NT2/D1 (cell line): ENCODE data around the gene IPO9.

Experiments used
- DNase-seq: peaks from one replicate; pipeline ENCODE4 v3.0.0-alpha.2; 2011; ENCODE audit warnings: low read depth, low spot score
- H3K27me3 ChIP-seq: 2 replicates; pipeline ENCODE4 v1.6.0; 2011; ENCODE audit warnings: mild to moderate bottlenecking; ENCODE audit not compliant: insufficient read length, insufficient read depth
- H3K36me3 ChIP-seq: 2 replicates; pipeline ENCODE4 v1.6.1; 2011; ENCODE audit warnings: mild to moderate bottlenecking, low read length, mixed read lengths; ENCODE audit not compliant: insufficient read depth, insufficient read length
- H3K4me1 ChIP-seq: 2 replicates; pipeline ENCODE4 v1.5.1; 2011; ENCODE audit not compliant: insufficient read depth, insufficient read length
- H3K4me3 ChIP-seq: 2 replicates; pipeline ENCODE4 v1.5.1; 2011; ENCODE audit warnings: low read depth; ENCODE audit not compliant: insufficient read length
- H3K9ac ChIP-seq: 2 replicates; pipeline ENCODE4 v1.6.0; 2011; ENCODE audit warnings: low read depth; ENCODE audit not compliant: insufficient read length
- H3K9me3 ChIP-seq: 2 replicates; pipeline ENCODE4 v1.5.1; 2011; ENCODE audit warnings: mild to moderate bottlenecking, low read length; ENCODE audit not compliant: insufficient read depth
- SUZ12 ChIP-seq: IDR thresholded peaks from 2 replicates; pipeline ENCODE4 v1.6.1; 2011; ENCODE audit not compliant: insufficient read length, insufficient read depth; ENCODE audit errors: extremely low read depth
- YY1 ChIP-seq: IDR thresholded peaks from 2 replicates; pipeline ENCODE4 v1.6.1; 2011; ENCODE audit not compliant: insufficient read length, insufficient read depth
- ZNF274 ChIP-seq: IDR thresholded peaks from 2 replicates; pipeline ENCODE4 v1.6.1; 2011; ENCODE audit warnings: mild to moderate bottlenecking, low read depth, low read length

The IPO9 gene

DNA sequence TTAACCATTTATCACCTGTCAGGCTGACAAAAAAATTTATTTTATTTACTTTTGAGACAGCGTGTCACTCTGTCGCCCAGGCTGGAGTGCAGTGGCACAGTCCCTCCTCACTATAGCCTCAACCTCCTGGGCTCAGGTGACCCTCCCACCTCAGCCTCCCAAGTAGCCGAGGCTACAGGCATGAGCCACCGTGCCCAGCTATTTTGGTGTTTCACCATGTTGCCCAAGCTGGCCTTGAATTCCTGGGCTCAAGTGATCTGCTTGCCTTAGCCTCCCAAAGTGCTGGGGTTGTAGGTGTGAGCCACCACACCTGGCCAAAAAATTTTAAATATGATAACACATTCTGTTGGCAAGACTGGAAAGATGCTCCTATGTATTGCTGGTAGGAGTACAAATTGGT lies 11.1 kb downstream of the IPO9 start:
- no peaks in the 10 kb centered on the region for H3K27me3 ChIP-seq
- TF ChIP-seq YY1 (no peak), ZNF274 (no peak), SUZ12 (no peak)
- H3K4me1 ChIP-seq = peaks cover 4% of the 10 kb centered on the region
- H3K36me3 ChIP-seq = peaks cover 33% of the 10 kb centered on the region
- no peak for DNase-seq
- H3K9ac ChIP-seq = no peak overlapping the region
- H3K9me3 ChIP-seq = no peaks in the 10 kb centered on the region
- H3K4me3 ChIP-seq = no peak overlapping the region

DNA sequence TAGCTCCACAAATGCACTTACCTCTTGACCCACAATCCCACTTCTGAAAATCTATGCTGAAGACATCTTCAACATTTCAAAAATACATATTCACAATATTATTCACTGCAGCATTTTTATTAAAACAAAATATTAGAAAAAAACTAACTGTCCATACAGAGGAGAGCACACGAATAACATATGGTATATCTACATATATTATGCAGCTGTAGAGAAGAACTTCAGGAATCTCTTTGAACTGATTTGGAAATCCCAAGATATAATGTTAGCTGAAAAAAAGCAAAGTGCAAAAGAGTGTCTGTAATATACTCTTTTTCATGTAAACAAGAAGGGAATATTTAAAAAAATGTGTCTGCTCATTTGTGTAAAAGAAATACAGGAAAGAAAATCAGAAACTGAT lies 11.5 kb downstream of the IPO9 start:
- Histone ChIP-seq H3K4me3 (no peak overlapping the region), H3K9ac (no peak overlapping the region), H3K27me3 (no peaks in the 10 kb centered on the region), H3K4me1 (peaks cover 4% of the 10 kb centered on the region), H3K9me3 (no peaks in the 10 kb centered on the region), H3K36me3 (peaks cover 29% of the 10 kb centered on the region)
- TF ChIP-seq YY1 = no peak
- TF ChIP-seq ZNF274 = no peak
- TF ChIP-seq SUZ12 = no peak
- no peak for DNase-seq

DNA sequence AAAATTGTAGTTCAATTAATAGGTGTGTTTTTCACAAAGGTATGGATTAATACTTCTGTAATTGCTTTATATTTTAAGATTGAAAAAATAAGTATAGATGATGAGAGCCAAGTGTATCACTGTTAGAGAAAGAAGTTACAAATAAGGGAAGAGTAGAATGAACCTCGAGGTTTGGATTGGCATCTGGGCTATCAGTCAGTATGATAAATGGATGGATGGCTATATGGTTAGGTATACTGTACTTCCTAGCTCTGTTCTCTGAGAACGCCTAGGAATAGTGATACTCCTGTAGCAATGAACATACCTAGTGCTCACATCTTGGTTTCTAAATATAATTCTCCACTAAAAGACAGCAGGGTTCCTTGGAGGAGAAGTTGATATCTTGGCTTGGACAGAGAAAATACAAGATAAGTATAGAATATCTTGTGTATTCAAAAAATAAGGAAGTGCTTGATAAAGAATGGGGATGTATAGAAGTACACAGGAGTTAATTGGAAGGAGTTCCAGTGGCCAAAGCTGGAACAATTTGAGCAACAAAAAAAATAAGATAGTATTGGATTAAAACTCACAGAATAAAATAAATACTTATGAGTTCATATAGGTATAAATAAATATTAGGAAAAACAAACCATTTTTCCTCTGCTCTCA lies 12.4 kb downstream of the IPO9 start:
- H3K36me3 ChIP-seq = peaks cover 23% of the 10 kb centered on the region
- no peak for DNase-seq
- no peak overlapping the region for H3K4me3 ChIP-seq
- peaks cover 4% of the 10 kb centered on the region for H3K4me1 ChIP-seq
- TF ChIP-seq SUZ12 (no peak), ZNF274 (no peak), YY1 (no peak)
- H3K9me3 ChIP-seq = no peaks in the 10 kb centered on the region
- no peak overlapping the region for H3K9ac ChIP-seq
- no peaks in the 10 kb centered on the region for H3K27me3 ChIP-seq

DNA sequence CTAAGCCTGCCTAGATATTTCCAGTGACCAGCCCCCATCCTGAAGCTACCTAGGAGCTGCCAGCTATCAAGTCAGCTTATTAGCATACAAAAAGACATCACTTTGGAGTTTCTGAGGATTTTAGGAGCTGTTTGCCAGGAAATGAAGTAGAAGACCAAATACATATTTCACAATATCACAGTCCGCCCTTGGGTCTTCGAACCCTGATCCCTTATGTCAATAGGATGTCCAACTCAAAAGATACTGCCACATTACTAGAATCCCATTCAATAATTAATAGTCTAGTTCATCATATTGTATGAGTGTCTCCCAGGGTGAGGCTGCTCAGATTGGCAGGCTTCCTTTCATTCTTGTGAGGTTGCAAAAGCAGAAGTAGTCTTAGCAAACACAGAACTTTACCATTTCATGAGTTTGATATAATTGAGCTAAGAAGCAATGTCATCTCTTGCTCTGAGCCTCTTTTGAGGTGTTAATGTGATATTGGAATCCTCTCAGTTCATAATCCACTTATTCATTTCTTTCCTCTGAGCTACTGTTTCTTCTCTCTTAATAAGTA lies 13.6 kb downstream of the IPO9 start:
- no peak for TF ChIP-seq ZNF274
- no peak for TF ChIP-seq SUZ12
- no peak for TF ChIP-seq YY1
- Histone ChIP-seq H3K4me1 (peaks cover 4% of the 10 kb centered on the region), H3K9ac (no peak overlapping the region), H3K36me3 (peaks cover 23% of the 10 kb centered on the region), H3K27me3 (no peaks in the 10 kb centered on the region), H3K4me3 (no peak overlapping the region), H3K9me3 (no peaks in the 10 kb centered on the region)
- no peak for DNase-seq

DNA sequence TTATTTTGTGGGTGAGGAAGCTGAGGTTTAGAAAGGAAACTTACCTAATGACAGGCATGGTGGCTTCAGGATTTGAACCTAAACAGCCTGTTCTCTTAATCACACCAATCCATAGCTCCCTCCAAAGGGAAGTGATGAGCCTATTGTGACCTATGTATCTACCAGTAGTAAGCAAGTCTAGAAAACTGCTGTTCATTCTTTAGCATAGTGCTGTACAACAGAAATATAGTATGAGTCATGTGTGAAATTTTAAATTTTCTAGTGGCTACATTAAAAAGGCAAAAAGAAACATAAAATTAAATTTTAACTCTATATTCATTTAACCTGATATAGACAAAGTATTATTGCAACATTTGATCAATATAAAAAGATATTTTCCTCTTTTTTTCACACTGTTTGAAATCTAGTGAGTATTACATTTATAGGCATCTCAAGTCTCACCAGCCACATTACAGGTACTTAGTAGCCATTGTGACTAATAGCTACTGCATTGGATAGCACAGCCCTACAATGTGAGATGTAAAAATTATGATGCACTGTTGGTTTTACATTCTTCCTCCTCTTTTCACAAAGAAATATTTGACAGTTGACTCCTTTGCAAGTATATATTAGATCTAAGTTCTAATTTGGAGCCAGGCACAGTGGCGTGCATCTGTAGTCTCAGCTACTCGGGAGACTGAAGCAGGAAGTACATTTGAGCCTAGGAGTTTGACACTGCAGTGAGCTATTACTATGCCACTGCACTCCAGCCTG lies 16.6 kb downstream of the IPO9 start:
- H3K36me3 ChIP-seq = peaks cover 33% of the 10 kb centered on the region
- DNase-seq = no peak
- no peak overlapping the region for H3K4me3 ChIP-seq
- H3K27me3 ChIP-seq = no peaks in the 10 kb centered on the region
- TF ChIP-seq YY1 = no peak
- TF ChIP-seq ZNF274 = no peak
- TF ChIP-seq SUZ12 = no peak
- peaks cover 4% of the 10 kb centered on the region for H3K4me1 ChIP-seq
- H3K9me3 ChIP-seq = no peaks in the 10 kb centered on the region
- no peak overlapping the region for H3K9ac ChIP-seq

DNA sequence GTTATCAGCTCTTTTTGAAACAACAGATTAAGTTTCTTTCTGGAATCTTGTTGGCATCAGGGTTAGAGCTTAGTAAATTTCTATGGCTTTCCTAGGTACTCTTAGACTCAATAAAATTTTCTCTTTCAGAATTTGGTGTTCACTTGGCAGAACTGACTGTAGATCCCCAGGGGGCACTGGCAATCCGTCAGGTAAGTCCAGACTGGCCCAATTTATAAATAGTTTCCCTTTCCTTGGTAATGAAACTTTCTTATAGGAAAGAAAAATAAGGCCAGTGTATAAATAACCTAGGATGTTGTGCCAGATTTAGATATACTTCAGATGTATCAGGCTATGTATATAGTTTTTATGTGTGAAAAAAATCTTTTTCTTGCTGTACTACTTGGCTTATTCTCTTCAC lies 18.2 kb downstream of the IPO9 start:
- TF ChIP-seq SUZ12 (no peak), YY1 (no peak), ZNF274 (no peak)
- H3K36me3 ChIP-seq = peaks cover 48% of the 10 kb centered on the region
- no peak overlapping the region for H3K9ac ChIP-seq
- H3K27me3 ChIP-seq = no peaks in the 10 kb centered on the region
- peaks cover under 1% of the 10 kb centered on the region for H3K4me1 ChIP-seq
- H3K4me3 ChIP-seq = no peak overlapping the region
- no peak for DNase-seq
- H3K9me3 ChIP-seq = no peaks in the 10 kb centered on the region

DNA sequence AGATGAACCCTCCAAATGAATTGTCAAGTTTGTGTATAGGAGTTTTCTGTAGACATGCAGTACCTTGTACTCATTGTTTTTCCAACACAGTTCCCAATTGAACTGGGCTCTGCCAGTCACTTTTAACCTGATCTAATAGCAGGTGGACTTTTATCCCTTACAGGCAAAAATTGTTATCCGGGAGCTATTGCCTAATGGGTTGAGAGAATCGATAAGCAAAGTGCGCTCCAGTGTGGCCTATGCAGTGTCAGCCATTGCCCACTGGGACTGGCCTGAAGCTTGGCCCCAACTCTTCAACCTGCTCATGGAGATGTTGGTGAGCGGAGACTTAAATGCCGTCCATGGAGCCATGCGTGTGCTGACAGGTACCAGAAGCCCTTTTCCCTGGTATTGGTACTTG lies 19.3 kb downstream of the IPO9 start:
- H3K4me3 ChIP-seq = no peak overlapping the region
- peaks cover 54% of the 10 kb centered on the region for H3K36me3 ChIP-seq
- H3K27me3 ChIP-seq = no peaks in the 10 kb centered on the region

More for the DNA sequence above, 19.3 kb downstream of the IPO9 start:
- TF ChIP-seq ZNF274 (no peak), YY1 (no peak)
- Histone ChIP-seq H3K9ac (no peak overlapping the region), H3K4me1 (no peaks in the 10 kb centered on the region), H3K9me3 (no peaks in the 10 kb centered on the region)
- no peak for DNase-seq
